ENCODE data around the gene NEBL. TPM values are rescaled to one million over a fixed set of nuclear protein-coding genes. Genes with fewer than 3 reads are reported as not detected.
"Not testable (repeated sequence)": the region's sequence is repeated elsewhere in the genome, so short reads cannot be mapped to it uniquely, and the experiment has no call there.

NEBL gene, protein sequence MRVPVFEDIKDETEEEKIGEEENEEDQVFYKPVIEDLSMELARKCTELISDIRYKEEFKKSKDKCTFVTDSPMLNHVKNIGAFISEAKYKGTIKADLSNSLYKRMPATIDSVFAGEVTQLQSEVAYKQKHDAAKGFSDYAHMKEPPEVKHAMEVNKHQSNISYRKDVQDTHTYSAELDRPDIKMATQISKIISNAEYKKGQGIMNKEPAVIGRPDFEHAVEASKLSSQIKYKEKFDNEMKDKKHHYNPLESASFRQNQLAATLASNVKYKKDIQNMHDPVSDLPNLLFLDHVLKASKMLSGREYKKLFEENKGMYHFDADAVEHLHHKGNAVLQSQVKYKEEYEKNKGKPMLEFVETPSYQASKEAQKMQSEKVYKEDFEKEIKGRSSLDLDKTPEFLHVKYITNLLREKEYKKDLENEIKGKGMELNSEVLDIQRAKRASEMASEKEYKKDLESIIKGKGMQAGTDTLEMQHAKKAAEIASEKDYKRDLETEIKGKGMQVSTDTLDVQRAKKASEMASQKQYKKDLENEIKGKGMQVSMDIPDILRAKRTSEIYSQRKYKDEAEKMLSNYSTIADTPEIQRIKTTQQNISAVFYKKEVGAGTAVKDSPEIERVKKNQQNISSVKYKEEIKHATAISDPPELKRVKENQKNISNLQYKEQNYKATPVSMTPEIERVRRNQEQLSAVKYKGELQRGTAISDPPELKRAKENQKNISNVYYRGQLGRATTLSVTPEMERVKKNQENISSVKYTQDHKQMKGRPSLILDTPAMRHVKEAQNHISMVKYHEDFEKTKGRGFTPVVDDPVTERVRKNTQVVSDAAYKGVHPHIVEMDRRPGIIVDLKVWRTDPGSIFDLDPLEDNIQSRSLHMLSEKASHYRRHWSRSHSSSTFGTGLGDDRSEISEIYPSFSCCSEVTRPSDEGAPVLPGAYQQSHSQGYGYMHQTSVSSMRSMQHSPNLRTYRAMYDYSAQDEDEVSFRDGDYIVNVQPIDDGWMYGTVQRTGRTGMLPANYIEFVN
- 0.65 and 4.6 TPM in 2 replicates for total RNA-seq

DNA sequence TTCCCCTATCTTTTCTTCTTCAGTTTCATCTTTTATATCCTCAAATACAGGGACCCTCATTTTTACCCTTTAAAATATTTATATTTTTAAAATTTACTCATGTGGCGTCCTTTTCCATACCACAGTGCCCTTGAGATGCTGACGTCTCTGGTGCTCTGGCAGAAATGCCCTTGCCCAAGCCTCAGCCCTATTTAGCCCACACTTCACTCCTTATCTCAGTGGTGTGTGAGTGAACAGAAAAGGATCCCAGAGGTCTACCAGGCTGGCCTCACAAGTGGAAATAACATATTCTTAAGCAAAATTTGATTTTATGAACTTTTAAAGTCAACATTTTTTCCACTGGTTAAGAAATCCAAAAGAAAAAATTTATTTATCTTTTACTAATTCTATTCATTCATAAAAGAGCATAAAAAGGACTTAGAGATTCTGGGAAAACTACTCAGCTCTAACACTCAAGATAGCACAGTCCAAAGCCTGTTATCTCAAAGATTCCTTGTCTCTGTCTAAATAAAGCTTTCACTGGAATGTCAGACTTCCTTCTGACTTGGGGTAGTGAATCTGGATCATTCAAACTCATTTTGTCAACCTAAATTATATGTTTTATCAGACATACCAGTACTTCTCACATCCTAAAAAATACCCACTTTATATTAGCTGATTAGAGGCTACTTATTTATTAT, at the start of gene NEBL:
Gene NEBL, minus strand, starts transcription at position 166 of the 680 bp plus-strand sequence. Its CDS starts 106 bp downstream, at position 60.
- TF ChIP-seq, protein P1, sequence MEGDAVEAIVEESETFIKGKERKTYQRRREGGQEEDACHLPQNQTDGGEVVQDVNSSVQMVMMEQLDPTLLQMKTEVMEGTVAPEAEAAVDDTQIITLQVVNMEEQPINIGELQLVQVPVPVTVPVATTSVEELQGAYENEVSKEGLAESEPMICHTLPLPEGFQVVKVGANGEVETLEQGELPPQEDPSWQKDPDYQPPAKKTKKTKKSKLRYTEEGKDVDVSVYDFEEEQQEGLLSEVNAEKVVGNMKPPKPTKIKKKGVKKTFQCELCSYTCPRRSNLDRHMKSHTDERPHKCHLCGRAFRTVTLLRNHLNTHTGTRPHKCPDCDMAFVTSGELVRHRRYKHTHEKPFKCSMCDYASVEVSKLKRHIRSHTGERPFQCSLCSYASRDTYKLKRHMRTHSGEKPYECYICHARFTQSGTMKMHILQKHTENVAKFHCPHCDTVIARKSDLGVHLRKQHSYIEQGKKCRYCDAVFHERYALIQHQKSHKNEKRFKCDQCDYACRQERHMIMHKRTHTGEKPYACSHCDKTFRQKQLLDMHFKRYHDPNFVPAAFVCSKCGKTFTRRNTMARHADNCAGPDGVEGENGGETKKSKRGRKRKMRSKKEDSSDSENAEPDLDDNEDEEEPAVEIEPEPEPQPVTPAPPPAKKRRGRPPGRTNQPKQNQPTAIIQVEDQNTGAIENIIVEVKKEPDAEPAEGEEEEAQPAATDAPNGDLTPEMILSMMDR (conservative IDR thresholded peaks at IDR 0.05; ENCODE audit: low read depth, low read length) = no peak
- no peak within 1 kb of the TSS for H3K4me3 ChIP-seq (ENCODE audit: low read depth, low read length)
- DNase-seq (ENCODE audit: low read depth) = no peak

DNA sequence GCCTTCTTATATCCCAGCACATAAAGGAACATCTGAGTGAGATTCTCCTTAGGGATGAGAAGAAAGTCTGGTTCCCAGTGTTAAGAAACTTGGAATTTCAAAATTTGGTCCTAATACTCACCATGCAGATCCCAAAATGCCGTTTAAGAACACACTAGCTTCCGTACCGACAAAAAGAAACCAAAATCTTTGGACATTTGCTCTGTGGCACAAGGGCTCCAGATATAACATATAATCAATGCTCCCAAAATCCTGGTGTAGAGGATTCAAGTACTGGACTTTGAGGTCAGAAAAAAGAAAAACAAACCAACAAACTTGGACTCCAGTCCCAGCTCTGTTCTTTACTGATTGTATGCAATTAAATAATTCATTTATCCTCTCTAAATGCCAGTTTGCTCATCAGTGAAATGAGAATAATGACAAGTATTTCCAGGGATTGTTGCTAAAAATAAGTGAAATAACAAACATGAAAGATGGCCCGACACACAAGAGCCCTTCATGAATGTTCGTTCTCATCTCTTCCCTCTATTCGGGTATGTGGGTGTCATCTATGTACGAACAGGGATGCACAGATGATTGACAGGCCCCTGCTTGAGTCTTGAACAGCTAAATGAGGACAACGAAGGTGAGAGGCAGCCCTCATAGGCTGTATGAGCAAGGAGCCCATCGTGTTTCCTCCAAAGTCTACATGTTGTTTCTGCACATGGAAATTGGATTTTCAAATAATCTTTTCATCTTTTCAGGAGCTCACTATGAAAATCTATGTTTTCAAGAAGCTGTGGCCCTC, 48.6 kb upstream of the NEBL start:
- TF ChIP-seq, protein P1 (conservative IDR thresholded peaks at IDR 0.05; ENCODE audit: low read depth, low read length) = no peak
- no peak for DNase-seq (ENCODE audit: low read depth)
- H3K4me3 ChIP-seq (ENCODE audit: low read depth, low read length) = no peak overlapping the region

DNA sequence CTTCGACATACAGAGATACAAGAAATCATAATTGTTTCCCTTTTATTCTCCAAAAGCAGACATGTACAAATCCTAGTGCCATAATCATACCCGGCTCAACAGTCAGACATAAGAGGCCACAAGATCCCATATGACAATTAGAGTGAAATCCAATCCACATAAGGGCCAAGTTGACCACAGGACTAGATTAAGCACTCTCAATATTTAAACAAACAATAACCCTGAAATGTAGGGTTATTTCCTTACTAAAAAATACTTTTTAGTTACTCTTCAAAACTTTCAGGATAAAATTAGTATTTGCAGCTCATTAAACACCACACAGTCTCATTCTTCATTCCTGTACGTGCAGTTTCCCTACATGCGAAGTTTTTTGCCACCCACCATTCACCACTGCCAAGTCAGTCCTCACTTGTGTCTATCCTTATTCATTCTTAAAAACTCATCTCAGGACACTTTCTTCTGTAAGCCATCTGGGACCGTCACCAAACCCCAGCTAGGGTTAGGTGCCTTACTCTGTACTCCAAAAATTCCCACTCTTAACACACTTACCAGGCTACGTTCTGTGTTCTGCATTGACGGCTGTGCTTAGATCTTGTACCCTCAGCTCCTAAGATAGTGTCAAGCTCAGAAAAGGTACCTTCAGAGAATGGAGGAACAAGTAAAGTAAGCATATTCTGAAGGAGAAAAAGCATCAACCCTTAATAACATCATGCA, 47.8 kb upstream of the NEBL start:
- TF ChIP-seq, protein P1 (conservative IDR thresholded peaks at IDR 0.05; ENCODE audit: low read depth, low read length) = no peak
- no peak overlapping the region for H3K4me3 ChIP-seq (ENCODE audit: low read depth, low read length)
- DNase-seq (ENCODE audit: low read depth) = no peak

DNA sequence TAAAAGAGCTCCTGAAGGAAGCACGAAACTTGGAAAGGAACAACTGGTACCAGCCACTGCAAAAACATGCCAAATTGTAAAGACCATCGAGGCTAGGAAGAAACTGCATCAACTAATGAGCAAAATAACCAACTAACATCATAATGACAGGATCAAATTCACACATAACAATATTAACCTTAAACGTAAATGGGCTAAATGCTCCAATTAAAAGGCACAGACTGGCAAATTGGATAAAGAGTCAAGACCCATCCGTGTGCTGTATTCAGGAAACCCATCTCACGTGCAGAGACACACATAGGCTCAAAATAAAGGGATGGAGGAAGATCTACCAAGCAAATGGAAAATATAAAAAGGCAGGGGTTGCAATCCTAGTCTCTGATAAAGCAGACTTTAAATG, 42.3 kb upstream of the NEBL start:
- DNase-seq (ENCODE audit: low read depth); H3K4me3 ChIP-seq (ENCODE audit: low read depth, low read length): not testable (repeated sequence)

DNA sequence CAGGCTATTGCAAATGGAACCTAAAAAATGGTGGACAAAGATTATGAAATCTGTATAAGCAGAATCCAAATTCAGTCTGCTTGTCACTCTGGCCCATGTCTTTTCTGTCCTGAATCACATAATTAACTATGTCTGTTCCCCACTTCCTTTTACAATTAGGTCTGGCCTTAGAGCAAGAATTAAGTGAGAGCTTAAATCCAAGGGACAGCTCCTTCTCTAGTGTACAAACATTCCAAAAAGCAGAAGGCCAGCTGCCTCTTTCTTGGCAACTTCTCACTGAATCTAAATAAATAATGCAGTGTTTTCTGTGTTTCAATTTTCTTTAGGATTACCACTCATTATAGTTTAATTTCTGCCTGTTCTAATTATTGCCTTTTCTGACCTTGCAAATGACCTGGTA, 39.3 kb upstream of the NEBL start:
- no peak for DNase-seq (ENCODE audit: low read depth)
- TF ChIP-seq, protein P1 (conservative IDR thresholded peaks at IDR 0.05; ENCODE audit: low read depth, low read length) = no peak

DNA sequence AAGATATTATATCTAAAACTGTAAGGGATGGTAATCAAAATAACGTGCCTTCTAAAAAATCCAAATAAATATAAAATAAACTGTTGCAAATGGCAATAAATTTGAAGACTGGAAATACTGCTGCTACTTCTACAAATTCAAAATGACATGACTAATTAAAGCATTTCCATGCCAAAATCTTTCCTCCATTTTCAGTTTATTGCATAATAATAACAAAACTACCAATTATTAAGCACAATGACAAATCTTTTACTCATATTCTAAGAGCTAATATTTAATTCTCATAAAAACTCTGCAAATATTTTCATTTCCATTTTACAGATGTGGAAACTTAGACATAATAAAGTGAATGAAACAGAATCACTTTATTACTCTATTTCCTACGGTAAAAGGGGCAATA, 38.8 kb upstream of the NEBL start:
- no peak for DNase-seq (ENCODE audit: low read depth)

More for the DNA sequence above, 39.3 kb upstream of the NEBL start:
- H3K4me3 ChIP-seq (ENCODE audit: low read depth, low read length) = no peak overlapping the region

More for the DNA sequence above, 38.8 kb upstream of the NEBL start:
- H3K4me3 ChIP-seq (ENCODE audit: low read depth, low read length) = no peak overlapping the region
- TF ChIP-seq, protein P1 (conservative IDR thresholded peaks at IDR 0.05; ENCODE audit: low read depth, low read length) = no peak
